ENCODE data around the gene RAI14. TPM values are rescaled to one million over a fixed set of nuclear protein-coding genes. Genes with fewer than 3 reads are reported as not detected.
A peak's percentile ranks its signal among the peaks of the same experiment; 100 is the strongest.
"Not testable (repeated sequence)": the region's sequence is repeated elsewhere in the genome, so short reads cannot be mapped to it uniquely, and the experiment has no call there.

RAI14 gene
- total RNA-seq, 1 donor from 2014 or later: 17.0 TPM

DNA sequence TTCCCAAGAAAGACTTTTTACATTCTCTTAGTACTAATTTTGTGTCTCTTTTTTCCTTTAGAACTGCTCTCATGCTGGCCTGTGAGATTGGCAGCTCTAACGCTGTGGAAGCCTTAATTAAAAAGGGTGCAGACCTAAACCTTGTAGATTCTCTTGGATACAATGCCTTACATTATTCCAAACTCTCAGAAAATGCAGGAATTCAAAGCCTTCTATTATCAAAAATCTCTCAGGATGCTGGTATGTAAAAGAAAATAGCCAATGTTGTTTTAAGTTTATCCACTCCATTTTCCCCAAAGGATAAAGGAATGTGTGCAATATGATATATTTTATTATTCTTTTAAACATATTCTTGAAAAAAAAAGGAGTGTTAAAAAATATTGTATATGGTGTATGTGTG lies 155.6 kb downstream of the RAI14 start:
- no peak for DNase-seq (ENCODE audit: low read depth)

DNA sequence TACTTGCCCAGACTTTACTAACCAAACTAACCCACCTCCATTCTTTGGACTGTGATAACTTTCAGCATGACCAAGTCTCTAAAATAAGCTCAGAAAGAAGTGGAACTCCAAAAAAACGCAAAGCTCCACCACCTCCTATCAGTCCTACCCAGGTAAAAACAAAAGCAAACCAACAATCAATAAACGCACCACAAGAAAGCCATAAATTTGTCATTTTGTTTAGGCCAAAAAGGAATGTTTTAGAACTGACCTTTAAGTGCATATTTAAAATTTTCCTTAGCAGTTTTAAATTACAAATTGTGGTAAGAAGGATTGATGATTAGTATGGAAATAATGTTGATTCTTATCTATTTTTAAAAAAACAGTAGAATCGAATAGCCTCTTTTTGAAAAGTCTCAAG lies 157.4 kb downstream of the RAI14 start:
- no peak for DNase-seq (ENCODE audit: low read depth)

DNA sequence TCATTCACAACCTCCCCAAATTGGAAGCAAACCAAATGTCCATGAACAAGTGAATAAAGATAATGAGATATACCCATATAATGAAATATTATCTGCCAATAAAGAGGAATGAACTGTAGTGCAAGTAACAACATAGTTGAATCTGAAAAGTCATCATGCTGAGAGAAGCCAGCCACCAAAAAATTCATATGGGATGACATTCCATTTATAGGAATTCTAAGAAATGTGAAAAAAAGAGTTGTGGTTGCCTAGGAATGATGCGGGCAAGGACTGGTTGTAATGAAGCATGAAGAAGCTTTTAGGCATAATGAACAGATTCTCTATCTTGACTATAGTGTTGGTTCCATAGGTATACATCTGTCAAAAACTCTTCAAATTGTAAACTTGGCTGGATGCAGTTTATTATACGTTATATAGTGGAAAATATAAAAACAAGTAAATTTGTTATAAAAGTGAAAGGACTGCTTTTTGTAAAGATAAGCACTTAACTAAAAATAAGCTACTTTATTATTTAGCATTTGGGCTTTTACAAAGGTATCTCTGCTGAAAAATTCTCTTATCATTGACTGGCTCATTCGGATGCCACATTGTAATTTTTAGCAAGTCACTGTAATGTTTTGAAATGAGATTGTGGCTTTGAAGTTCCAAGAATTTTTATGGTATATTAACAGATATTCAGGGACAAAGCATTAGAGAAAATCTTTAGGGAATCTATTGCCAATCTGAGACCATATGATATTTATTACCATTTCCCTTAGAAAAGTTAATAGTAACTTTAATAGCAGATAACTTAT lies 161.6 kb downstream of the RAI14 start:
- no peak for DNase-seq (ENCODE audit: low read depth)

DNA sequence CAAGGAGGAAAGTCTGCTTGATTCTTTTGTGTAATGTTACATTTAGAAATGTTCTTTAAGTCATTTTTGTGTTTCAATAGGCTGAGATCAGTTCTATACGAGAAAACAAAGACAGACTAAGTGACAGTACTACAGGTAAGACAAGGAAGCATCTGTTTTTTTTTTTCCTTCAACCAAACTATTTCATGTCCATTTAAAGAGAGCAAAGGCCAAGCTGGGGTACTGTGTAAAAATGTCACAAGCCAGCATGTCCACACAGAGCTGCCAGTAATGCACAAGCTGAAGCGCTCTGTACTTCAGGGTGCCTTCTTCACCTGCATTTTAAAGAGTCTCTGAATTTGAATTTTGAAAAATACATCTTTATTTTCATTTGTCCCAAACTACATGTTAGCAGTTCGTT lies 162.6 kb downstream of the RAI14 start:
- DNase-seq (ENCODE audit: low read depth): no peak

DNA sequence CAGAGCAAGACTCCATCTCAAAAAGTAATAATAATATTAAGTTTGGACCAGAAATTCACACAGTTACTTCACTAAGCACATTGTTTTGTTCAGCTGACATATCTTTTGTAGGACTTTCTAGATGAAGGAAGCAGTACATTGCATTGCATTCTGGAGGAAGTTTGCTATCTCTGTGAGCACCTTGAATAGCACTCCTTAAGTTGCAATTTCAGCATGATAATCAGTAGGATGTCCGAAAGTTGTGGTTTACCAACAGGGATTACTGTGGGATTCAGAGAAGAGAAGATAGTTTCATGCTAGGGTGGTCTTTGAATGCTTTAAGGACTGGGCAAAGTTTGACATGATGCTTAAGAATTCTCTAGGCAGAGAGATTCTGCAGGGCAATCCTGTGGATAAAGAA lies 164.5 kb downstream of the RAI14 start:
- no peak for DNase-seq (ENCODE audit: low read depth)

DNA sequence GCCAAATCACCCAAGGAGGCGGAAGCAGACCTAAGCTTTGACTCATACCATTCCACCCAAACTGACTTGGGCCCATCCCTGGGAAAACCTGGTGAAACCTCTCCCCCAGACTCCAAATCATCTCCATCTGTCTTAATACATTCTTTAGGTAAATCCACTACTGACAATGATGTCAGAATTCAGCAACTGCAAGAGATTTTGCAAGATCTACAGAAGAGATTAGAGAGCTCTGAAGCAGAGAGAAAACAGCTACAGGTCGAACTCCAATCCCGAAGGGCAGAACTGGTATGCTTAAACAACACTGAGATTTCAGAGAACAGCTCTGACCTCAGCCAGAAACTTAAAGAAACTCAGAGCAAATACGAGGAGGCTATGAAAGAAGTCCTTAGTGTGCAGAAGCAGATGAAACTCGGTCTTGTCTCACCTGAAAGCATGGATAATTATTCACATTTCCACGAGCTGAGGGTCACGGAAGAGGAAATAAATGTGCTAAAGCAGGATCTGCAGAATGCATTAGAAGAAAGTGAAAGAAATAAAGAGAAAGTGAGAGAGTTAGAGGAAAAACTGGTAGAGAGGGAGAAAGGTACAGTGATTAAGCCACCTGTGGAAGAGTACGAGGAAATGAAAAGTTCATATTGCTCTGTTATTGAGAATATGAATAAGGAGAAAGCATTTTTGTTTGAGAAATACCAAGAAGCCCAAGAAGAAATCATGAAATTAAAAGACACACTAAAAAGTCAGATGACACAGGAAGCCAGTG lies 167.0 kb downstream of the RAI14 start:
- DNase-seq (ENCODE audit: low read depth): no peak

DNA sequence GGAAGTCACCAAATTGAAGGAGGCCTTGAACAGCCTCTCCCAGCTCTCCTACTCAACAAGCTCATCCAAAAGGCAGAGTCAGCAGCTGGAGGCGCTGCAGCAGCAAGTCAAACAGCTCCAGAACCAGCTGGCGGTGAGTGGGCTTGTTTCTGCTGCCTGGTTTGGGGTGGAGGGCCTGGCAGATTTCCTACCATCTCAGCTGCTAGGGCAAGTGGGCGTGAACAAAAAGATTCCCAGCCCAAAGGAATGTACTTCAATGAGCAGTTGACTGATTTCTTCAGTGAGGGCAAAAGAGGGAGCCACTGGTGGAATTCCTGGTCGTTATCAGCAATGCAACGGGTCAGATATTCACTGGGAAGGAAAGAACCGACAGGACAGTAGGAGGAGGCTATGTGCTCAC lies 170.2 kb downstream of the RAI14 start:
- DNase-seq (ENCODE audit: low read depth): peak; percentile 69

DNA sequence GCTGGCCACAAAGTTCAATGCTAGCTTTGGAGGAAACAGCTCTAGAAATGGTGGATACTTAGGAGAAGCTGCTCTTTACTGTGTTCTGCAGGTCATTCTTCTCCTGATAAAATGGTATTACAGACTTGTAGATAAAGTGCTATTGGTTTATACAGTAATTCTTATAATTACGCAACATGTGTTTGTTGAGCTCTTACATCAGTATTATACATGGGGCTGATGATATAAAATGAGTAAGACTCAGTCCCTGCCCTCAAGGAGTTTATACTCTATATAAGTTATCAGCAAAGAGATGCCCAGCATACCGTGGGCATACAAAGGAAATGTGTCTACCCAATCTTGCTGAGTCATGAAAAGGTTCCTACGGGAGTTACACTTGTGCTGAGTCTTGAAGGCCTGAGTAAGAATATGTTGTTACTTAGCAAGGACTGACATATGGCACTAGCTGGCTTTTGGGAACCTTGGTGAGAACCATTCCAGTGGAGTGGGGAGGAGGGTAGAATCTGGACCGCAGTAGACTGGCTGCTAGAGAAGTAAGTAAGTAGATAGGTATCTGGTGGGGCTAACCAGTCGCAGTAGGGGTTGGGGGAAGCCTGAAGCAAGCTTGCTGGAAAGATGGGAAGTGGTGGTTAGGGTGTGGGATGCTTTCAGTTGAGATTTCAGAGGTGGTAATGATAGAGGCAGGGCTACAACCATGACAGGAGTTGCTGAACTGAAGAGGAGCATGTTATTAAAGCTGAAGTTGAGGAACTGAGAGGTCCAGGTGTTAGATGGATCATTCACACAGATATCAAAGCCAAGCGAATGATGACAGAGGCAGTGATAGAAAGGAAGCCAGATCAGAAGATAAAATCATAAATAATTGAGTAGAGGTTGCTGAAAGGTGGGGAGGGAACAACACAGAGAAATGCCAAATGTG lies 171.7 kb downstream of the RAI14 start:
- DNase-seq (ENCODE audit: low read depth): no peak

DNA sequence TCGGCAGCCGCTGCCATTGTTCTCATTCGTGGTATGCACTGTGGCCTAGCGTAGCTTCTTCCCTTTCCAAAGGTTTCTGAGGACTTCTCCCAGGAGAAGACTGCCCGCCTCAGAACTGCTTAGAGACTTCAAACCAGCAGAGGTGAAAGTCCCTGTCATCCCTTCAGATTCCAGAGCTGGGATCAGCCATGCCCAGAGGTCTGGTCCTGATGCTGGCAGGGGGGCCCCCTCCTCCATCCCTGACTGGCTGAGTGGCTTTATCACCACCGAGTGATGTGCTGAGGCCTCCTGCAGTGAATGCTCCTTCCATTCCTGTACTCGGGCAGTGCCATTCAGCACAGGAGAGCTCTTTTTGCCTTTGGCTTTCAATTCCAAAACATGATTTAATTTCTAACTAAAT lies 174.7 kb downstream of the RAI14 start:
- not testable (repeated sequence) for DNase-seq (ENCODE audit: low read depth)

DNA sequence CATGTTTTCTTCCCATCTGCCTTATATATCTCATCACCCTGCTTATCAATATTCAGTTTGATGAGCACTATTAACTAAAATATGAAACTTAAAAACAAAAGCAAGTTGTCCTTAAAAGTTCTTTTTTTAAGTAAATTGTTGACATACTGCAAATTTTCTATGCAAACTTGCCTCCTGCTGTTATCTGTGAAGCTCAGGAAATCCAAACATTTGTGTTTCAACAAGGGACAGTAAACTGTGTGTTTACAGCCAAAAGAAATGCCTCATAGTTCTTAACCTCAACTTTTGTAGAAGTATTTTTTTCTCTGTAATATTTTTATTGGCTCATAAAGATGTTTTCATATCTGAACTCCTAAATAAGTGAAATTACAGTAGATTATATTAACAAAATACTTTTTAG lies 175.2 kb downstream of the RAI14 start:
- DNase-seq (ENCODE audit: low read depth): no peak

DNA sequence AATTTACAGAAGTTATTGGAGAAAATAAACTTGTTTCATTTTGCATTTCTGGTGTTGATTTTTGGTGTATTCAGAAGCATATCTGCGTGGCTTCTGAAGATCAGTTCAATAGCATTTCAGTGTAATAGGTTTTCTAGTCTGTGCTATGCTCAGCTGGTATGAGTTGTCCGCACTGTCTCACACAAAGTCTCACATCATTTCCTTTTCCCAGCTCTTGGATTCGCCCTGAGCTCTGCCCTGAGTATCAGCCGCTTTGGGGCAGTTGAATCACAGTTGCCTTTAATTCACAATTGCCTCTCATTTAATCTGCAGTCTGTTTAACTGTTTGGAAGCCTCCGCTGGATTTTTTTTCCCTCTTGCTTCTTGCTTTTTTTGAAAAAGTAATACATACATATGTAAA lies 176.4 kb downstream of the RAI14 start:
- no peak for DNase-seq (ENCODE audit: low read depth)

DNA sequence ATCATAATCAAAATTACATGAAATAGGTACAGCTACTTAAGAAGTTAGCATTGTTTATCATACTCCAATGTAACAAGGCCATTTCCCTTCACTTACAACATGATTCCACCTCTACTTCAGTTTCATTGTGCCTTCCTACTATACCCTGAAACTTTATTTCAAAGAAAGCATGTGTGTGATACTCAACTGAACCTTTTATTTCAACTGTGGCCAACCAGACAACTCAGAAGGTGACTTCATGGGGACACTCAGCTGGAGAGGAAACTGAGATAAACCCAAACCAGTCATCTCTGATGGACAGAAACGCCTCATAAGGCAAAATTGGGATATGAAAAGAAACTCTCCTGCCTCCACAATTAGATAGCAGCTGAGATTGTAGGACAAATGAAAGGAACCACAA lies 177.0 kb downstream of the RAI14 start:
- DNase-seq (ENCODE audit: low read depth): no peak

DNA sequence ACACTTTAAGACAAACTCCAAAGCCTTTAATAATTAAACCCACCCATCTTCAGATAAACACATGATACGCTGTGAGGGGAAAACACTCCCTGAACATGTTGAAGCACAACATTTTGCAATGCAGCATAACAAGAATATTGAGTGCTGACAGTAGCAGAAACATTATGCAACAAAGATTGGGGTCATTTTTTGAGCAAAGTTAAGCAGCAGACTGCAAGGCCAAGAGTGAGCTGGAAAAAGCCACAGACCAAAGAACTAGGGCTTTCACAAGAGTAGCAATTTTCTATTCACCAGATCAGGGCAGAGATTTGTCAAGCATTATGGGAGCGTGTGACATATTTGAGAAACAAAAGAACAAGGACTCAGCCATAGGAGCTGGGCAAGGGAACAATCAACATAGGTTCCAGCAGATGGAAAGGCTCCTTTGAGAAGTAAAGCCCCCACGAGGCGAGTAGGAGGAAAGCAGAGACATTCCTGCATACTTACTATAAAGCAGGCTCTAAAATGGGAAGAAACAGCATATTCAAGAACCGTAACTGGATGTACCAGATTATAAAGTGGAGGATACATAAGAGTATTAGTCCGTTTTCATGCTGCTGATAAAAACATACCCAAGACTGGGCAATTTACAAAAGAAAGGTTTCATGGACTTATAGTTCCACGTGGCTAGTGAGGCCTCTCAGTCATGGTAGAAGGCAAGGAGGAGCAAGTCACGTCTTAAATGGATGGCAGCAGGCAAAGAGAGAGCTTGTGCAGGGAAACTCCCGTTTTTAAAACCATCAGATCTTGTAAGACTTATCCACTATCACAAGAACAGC lies 178.1 kb downstream of the RAI14 start:
- no peak for DNase-seq (ENCODE audit: low read depth)

DNA sequence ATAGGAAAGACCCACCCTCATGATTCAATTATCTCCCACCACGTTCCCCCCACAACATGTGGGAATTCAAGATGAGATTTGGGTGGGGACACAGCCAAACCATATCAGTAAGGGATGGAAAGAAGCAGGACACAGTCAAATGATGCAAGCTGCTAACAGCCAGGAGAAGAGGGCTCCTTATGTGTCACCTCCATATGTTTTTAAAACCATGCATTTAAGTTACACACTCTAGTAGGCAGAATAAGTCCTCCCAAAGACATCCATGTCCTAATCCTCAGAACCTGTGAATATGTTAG lies 178.6 kb downstream of the RAI14 start:
- no peak for DNase-seq (ENCODE audit: low read depth)

DNA sequence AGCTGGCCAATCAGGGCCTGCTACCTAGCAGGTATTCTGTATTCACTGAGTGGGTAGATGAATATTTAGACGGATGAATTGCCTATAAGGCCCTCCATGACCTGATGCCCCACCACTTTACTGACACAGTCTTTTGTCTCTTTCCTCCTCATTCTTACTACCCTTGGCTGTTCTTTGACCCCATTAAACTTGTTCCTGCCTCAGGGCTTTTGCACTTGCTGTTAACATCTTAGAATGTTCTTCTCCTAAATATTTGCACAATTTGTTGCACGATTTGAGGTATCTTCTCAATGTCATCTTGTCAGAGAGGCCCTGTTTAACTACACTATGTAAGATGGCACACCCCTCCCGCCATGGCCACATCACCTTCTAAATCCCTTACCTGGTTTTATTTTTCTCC lies 179.5 kb downstream of the RAI14 start:
- no peak for DNase-seq (ENCODE audit: low read depth)

DNA sequence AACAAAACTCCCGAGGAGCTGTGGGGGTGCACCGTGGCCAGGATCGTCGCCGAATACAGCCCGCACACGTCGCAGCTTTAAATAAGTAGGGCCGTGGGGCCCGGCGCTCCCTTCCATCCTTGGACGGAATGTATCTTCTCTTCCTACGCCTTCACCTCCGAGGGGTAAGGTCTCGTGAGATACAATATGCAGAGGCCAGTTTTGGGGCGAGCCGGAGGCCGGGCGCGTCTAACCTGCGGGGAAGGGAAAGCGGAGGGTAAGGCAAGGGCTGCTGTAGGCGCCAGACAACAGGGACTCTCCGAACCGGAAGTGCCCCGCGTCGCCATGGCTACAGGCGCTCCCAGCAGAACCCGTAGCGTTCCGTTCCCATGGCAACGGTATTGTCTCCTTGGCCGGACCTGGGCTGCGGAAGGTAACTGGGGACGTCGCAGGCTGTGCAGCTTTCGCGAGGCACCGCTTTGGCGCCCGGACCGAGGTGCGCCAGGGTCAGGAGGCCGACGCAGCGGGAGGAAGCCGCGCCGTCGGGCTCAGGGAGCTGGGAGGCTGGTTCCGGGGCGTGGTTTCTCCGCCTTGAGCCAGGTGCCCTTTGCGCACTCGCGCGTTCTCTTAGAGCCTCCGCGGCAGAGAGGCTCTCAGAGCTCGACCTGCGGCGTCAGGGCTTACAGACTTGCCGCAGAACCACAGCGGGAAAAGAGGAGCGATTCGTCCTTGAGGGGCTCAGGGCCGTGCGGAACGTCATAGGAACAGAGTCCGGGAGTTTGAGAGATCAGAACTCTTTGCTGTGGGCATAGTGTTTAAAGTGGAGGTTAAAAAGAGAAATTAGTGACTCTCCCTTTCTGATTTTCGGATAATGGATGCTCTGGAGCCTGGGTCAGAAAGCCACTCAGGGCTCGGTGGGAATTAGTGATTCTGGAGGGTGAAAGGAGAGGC lies 182.9 kb downstream of the RAI14 start, which contains the start of gene TTC23L:
TTC23L (plus strand) TSS at position 380 of the 930 bp plus-strand sequence. CDS start 1,508 bp downstream, outside the sequence.
- DNase-seq (ENCODE audit: low read depth): peak; percentile 83

DNA sequence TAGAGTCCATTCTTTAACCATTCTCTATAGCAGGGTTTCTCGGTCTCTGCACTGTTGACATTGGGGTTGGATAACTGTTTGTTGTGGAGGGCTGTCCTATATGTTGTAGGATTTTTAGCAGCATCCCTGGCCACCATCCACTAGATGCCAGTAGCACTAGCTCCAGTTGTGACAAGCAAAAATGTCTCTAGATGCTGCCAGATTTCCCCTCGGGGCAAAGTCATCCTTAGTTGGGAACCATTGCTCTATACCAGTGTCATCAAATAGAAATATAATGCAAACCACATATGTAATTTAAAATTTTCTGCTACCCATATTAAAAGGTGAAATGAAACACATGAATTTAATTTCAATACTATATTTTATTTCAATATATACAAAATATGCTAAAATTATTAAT lies 185.7 kb downstream of the RAI14 start:
- DNase-seq (ENCODE audit: low read depth): no peak

DNA sequence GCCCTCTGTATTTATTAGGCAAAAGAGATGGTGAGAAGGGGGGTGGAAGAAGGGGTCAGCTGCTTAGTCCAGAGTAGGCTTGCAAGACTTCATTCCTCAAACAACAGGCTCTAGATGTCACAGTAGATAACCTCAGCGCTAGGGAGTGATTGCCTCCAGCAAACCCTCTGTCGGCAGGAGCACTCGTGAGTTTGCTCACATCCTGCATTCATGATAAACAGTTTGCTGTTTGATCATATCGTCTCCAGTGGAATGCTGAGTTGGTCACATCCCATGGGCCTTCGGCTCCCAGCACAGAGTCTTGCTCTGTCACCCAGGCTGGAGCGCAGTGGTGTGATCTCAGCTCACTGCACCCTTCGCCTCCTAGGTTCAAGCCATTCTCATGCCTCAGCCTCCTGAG lies 186.4 kb downstream of the RAI14 start:
- no peak for DNase-seq (ENCODE audit: low read depth)

DNA sequence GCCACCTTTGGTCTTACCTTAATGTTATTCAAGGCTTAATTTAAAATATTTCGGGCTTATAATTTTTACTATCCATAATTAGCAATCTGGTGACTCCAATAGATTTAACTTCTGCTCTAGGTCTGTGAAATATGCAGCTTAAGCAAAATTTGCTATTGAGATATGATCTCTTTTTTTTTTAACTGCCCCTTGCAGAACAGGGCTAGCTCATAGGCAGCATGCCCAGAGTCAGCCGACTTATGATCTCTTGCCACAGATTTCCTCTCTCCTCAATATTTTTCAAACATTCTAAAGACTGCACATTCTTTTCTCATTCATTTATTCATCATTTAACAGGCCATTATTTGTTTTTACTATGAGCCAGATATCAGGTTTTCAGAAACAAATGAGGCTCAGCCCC lies 187.4 kb downstream of the RAI14 start:
- DNase-seq (ENCODE audit: low read depth): no peak

DNA sequence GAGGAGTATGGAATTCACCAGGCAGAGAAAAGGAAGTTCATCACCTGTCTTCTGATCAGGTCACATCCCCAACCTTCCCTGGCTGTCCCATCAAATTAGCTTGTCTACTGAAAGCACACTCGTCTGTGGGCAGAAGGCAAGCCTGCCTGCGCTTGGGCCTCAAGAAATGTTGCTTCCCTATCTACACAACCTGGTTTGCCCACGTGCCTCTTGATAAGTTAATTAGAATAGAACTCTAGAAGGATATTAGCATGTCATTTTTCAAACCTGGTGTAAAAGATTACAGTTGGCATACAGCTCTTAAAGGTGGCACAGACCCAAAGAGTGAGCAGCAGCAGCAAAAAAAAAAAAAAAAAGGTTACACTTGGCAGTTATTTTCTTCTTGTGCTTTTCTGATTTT lies 188.0 kb downstream of the RAI14 start:
- DNase-seq (ENCODE audit: low read depth): no peak

Data from myocyte (in vitro differentiated cells).